Upper lobe of left lung (tissue), 4 donors: Measurements from ENCODE around the gene PRSS35.

Source experiments
- EP300 ChIP-seq, 4 donors: sonication (generic); formaldehyde crosslinking; IDR thresholded peaks; one replicate each; pipeline ENCODE4 v1.5.1; 2017; ENCODE audit warnings: antibody characterized with exemption in 4 of 4, control low read depth in 2 of 4
- POLR2A ChIP-seq, 4 donors: fragments of 450-650 bp; IDR thresholded peaks; one replicate each; pipeline ENCODE4 v1.5.1; 2016 to 2017; ENCODE audit warnings: antibody characterized with exemption in 4 of 4, mild to moderate bottlenecking in 2 of 4
- POLR2AphosphoS5 ChIP-seq, 2 donors: sonication (generic); formaldehyde crosslinking; IDR thresholded peaks; one replicate each; pipeline ENCODE4 v1.5.1; 2017; ENCODE audit warnings: antibody characterized with exemption in 2 of 2
- TF ChIP-seq, protein P1 (sequence below), 6 experiments: fragments of 450-650 bp in 4 of 6; fragments of 200-600 bp in 2 of 6; sonication (generic) in 2 of 6; IDR thresholded peaks; one replicate each; pipeline ENCODE4 v1.5.1; 2016 to 2019; ENCODE audit warnings: antibody characterized with exemption in 6 of 6

DNA sequence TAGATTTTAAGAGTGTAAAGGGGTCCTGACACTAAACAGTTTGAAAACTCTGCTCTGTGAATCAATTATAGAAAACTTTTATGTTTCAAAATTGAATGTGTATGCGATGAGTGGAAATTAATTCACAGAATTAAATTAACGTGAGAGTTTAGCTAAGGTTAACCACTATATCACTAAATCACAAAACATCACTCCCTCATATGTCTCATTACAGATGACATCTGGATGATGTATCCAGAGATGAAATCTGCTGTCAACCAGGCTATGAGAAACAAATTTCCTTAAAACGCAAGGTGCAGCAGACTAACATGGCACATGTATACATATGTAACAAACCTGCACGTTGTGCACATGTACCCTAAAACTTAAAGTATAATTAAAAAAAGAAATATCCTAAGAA is 27.3 kb downstream of the PRSS35 start:
- TF ChIP-seq, protein P1, sequence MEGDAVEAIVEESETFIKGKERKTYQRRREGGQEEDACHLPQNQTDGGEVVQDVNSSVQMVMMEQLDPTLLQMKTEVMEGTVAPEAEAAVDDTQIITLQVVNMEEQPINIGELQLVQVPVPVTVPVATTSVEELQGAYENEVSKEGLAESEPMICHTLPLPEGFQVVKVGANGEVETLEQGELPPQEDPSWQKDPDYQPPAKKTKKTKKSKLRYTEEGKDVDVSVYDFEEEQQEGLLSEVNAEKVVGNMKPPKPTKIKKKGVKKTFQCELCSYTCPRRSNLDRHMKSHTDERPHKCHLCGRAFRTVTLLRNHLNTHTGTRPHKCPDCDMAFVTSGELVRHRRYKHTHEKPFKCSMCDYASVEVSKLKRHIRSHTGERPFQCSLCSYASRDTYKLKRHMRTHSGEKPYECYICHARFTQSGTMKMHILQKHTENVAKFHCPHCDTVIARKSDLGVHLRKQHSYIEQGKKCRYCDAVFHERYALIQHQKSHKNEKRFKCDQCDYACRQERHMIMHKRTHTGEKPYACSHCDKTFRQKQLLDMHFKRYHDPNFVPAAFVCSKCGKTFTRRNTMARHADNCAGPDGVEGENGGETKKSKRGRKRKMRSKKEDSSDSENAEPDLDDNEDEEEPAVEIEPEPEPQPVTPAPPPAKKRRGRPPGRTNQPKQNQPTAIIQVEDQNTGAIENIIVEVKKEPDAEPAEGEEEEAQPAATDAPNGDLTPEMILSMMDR (IDR thresholded peaks at IDR 0.05): no peak
- TF ChIP-seq POLR2A (IDR thresholded peaks at IDR 0.05): no peak
- no peak for TF ChIP-seq POLR2AphosphoS5 (IDR thresholded peaks at IDR 0.05)
- TF ChIP-seq EP300 (IDR thresholded peaks at IDR 0.05): no peak
